Stimulated activated CD4-positive, alpha-beta T cell treated with anti-CD3 and anti-CD28 coated beads, TNF-alpha, amount 100 ng/mL, for 48 hours (primary cell): ENCODE measurements around the gene ACAD8.
"Not testable (repeated sequence)": the region's sequence is repeated elsewhere in the genome, so short reads cannot be mapped to it uniquely, and the experiment has no call there.

Source experiments
- DNase-seq, 3 donors: peaks; one replicate each; pipeline ENCODE4 v3.0.0-alpha.2; 2020; ENCODE audit warnings: low read depth in 3 of 3

Gene ACAD8

GRCh38 chr11:134267461-134267860 is 14.1 kb downstream of the ACAD8 start:
- no peak for DNase-seq

GRCh38 chr11:134267966-134268365 is 14.6 kb downstream of the ACAD8 start:
- DNase-seq = no peak

DNA sequence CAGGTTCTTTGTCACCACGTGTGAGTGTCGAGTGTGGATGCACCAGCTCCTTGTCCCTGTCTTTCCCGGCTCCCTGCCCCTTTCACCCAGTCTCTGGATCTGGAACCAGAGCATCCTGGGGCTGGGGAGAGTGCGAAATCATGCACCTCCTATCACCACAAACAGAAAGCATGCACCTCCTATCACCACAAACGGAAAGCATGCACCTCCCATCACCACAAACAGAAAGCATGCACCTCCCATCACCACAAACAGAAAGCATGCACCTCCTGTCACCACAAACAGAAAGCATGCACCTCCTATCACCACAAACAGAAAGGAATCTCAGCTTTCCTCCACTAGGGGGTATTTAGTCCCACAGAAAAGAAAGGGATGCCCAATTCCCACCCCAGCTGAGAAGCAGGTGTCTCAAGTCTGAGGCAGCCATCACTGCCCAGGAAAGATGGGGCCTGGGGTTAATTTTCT is 16.9 kb downstream of the ACAD8 start:
- no peak for DNase-seq

GRCh38 chr11:134271978-134272377 is 18.6 kb downstream of the ACAD8 start:
- DNase-seq = no peak

DNA sequence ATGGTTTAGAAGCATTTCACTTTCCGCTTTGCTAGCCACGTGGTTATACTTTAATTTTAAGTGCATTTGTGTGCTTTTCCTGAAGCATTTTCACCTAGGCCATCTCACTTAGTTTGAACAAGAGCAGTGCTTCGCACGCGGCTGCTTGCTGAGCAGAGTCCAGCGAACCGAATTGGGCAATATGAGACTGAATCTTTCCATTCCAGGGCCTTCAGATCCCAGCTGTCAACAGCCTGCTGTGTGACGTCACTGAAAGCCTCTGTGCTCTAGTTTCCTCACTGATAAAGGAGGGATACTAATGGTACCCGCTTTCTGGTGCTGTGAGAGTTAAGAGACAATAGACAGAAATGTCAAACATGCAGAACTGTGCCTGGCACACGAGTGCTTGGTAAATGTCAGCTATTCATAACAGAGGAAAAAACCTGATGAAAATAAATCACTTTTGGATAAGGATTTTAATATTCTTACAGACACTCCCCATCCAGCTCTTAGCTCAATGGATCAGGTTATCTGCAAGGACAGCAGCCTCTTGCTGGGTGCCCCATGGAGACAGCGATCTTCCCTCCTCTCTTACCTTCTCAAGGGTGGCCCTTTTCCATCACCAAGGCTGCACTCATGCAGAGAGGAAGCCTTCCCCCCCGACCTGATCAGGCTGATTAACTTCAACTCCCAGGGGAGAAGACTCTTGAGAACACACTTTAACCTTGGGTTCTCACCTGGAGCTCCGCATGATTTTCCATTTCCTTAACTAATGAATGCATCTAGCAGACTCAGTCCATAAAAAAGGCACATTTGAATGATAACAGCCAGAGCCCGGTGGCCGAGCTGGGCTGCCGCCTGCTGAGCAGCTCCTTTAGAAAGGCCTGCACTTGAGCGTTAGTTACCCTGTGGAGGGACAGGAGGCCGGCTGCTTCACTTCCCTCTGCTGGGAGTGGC is 19.3 kb downstream of the ACAD8 start:
- DNase-seq = no peak

GRCh38 chr11:134273317-134273712 is 19.9 kb downstream of the ACAD8 start:
- DNase-seq = no peak

- no peak for DNase-seq
Measured at GRCh38 chr11:134275188-134275533, 21.8 kb downstream of the ACAD8 start.

DNA sequence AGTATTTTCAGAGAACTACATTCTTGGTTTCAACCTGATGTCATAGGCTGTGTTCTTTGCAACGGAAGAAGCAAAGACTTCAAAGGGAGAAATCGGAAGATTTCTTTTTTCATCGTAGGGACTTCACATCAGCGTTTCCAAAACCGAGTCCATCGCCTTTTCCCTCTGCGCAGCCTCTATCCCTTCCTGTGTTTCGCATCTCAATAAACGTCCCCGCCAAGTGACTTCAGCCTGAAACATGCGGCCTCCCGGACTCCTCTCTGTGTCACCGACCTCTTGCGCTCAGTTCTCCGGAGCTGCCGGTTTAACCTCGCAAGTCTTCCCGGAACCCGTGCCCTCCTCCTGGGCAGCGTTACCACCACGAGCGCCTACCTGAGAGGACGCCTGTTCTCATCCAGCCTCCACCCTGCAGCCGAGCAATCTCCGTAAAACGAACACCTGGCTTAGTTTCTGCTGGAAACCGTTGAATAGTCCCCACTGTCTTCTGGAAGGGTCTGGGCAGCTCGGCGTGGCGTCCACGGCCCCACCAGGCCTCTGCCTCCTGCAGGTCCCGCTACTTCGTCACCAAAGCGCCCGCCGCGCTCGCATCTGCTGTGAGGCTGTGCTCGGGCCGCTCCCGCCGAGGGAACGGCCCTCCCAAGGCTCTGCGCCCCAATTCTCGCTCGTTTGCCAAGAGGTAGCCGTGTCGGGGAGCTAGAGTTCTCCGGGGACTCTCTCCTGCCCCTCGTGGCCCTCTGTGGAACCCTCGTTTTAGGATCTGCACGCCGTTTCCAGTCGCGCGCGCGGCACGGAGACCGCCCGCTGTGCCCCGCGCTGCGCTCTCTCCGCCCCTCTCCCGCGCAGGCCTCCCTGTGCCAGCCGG is 22.4 kb downstream of the ACAD8 start, which contains the start of gene GLB1L3:
Gene GLB1L3 (plus strand): TSS at position 846 of the 862 bp plus-strand sequence. CDS start 362 bp downstream, outside the sequence.
- peak; percentile 58 to 73 (median 65) for DNase-seq

- DNase-seq = no peak
Measured at GRCh38 chr11:134276396-134277182, 23.2 kb downstream of the ACAD8 start.

- no peak for DNase-seq
Measured at GRCh38 chr11:134277183-134278001, 24.0 kb downstream of the ACAD8 start.

- DNase-seq = no peak
Measured at GRCh38 chr11:134278356-134278755, 25.0 kb downstream of the ACAD8 start.

GRCh38 chr11:134281635-134282034 is 28.3 kb downstream of the ACAD8 start:
- DNase-seq = not testable (repeated sequence)

GRCh38 chr11:134282121-134283045 is 29.0 kb downstream of the ACAD8 start:
- DNase-seq = no peak

DNA sequence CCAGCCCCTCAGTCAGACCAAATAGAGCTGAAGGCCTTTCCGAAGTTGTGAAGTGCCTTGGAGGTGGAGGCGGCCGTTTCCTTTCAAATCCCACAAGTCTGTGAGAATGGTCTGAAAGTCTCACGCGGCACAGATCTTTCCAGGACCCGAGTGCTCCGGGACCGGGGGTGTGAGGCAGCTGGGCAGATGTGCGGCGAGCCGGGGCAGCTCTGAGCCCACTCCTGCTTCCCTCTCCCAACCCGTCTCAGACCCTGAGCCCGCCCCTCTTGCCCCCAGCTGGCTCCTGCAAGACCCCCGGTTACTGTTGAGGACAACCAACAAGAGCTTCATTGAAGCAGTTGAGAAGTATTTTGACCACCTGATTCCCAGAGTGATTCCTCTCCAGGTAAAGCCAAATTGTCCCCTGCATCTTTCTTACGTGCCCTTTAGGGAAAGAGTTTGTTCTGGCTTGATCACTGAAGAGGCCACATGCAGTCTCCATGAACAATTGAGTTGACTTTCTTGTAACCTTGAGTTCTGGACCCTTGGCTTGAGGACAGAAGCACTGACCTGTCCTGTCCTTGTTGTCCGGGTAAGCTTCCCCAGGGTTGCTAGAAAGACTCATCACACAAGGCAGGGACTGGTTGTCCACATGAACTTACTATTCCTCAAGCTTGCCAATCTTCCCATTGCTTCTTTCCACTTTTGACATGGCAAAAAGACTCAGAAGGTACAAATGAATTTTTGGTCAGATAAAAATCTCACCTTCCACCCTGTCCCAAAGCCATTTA is 30.3 kb downstream of the ACAD8 start:
- no peak for DNase-seq

DNA sequence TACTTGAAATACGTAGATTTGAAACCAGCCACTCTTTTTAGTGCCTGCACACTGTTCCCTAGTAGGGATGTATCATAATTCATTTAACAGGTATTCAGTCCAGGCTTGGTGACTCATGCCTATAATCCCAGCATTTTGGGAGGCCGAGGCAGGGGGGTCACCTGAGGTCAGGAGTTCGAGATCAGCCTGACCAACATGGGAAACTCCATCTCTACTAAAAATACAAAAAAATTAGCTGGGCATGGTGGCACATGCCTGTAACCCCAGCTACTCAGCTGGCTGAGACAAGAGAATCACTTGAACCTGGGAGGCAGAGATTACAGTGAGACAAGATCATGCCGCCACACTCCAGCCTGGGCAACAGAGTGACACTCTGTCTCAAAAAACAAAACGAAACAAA is 31.0 kb downstream of the ACAD8 start:
- not testable (repeated sequence) for DNase-seq

DNA sequence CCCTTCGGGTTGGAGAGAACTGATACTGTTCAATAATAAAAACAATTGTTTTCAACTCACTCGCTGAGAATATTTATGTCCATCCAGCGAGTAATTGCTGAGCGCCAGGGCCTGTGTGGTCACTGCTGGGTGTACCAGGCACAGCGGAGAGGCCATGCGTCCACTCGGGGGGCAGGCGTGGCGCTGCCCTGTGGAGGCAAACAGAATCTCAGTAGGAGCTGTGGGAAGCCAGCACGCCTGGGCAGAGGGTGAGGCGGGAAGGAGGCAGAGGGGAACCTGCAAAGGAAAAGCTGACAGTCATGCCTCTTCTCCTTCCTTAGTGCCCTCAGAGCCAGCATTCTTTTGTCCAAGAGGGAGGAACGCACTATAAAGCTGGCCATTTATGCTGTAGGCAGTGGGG is 34.2 kb downstream of the ACAD8 start:
- DNase-seq = no peak

DNA sequence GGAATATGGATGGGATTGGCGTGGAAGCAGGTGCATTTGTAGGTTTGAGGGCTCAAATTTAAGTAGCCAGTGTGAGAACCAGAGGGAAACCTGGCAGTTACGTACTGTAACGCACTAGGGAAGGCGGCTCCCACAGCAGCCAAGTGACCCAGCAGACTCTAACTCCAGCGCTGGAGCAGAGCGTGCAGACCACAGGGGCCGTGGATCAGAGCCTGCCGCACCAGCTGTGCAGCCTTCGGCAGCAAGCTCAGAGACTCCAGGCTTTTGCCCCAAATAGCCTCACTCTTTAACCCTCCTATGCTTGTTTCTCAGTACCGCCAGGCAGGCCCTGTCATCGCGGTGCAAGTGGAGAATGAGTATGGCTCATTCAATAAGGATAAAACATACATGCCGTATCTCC is 35.1 kb downstream of the ACAD8 start:
- DNase-seq = no peak

DNA sequence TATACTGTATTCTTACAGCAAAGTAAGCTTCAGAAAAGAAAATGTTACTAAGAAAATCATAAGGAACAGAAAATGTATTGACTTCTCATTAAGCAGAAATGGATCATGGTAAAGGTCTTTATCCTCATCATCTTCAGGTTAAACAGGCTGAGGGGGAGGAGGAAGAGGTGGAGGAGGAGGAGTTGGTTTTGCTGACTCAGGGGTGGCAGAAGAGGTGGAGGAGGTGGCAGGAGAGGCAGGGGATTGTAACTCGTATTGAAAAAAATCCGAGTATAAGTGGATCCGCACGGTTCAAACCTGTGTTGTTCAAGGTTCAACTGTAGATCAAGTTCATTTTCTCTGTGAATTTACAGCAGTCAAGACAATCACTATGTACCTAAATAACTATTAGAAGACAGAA is 35.8 kb downstream of the ACAD8 start:
- DNase-seq = no peak

DNA sequence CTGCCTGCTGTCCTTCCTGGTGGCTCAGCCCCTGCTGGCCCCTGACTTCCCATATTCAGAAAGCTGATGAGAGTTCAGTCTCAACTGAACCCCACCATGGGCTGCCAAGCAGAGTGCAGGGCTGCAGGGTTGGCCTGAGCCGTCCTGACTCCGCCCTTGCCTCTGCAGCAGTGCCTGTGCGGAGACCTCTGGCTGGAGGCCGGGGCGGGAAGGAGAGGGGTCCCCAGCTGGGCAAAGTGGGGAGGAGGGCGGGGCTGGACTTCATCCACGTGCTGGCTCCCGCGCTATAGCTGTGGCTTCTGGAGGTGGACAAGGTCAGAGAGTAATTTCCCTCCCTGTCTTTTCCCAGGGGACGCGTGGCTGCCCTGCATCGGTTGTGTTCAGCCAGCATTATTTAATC is 36.4 kb downstream of the ACAD8 start:
- DNase-seq = no peak
